Kidney epithelial cell (primary cell): Measurements from ENCODE around the gene CDX4. TPM values are rescaled to one million over a fixed set of nuclear protein-coding genes. Genes with fewer than 3 reads are reported as not detected.

Experiments
- DNase-seq: peaks from one replicate; pipeline ENCODE4 v3.0.0-alpha.2; 2010; ENCODE audit warnings: low read depth
- H3K27me3 ChIP-seq: 2 replicates; pipeline ENCODE4 v1.6.0; 2011; ENCODE audit warnings: low read length; ENCODE audit not compliant: control insufficient read depth, insufficient read depth
- H3K36me3 ChIP-seq: 2 replicates; pipeline ENCODE4 v1.5.1; 2011; ENCODE audit warnings: low read length; ENCODE audit not compliant: control insufficient read depth, insufficient read depth
- H3K4me3 ChIP-seq: 2 replicates; pipeline ENCODE4 v1.5.1; 2011; ENCODE audit warnings: low read depth, mild to moderate bottlenecking, control low read depth, low read length
- total RNA-seq: library from RNA; depleted of rRNA; stranded (reverse); fragments of >200 nt; gene quantifications from 2 replicates; pipeline ENCODE4 v1.2.3, GENCODE V29; 2015
- TF ChIP-seq, protein P1 (sequence below): IDR thresholded peaks from 2 replicates; pipeline ENCODE4 v1.5.1; 2011; ENCODE audit warnings: mild to moderate bottlenecking, moderate library complexity, low read length, control low read depth, inconsistent platforms; ENCODE audit not compliant: insufficient read depth, poor library complexity, severe bottlenecking

CDX4 gene
- total RNA-seq, 1 donor from 2014 or later, result not detected

DNA sequence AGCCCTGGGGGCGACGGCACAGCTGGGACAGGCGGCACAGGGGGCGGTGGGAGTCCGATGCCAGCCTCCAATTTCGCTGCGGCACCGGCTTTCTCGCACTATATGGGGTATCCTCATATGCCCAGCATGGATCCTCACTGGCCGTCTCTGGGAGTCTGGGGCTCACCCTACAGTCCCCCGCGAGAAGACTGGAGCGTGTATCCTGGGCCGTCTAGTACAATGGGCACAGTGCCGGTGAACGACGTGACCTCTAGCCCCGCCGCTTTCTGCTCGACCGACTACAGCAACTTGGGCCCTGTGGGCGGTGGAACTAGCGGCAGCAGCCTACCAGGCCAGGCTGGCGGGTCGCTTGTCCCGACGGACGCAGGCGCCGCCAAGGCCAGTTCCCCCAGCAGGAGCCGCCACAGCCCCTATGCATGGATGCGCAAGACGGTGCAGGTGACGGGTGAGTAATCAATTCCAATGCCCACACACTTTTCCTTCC lies 500 bp downstream of the CDX4 start:
- H3K4me3 ChIP-seq, result no peak overlapping the region
- H3K36me3 ChIP-seq, result no peaks in the 10 kb centered on the region
- DNase-seq, result no peak
- TF ChIP-seq, protein P1, sequence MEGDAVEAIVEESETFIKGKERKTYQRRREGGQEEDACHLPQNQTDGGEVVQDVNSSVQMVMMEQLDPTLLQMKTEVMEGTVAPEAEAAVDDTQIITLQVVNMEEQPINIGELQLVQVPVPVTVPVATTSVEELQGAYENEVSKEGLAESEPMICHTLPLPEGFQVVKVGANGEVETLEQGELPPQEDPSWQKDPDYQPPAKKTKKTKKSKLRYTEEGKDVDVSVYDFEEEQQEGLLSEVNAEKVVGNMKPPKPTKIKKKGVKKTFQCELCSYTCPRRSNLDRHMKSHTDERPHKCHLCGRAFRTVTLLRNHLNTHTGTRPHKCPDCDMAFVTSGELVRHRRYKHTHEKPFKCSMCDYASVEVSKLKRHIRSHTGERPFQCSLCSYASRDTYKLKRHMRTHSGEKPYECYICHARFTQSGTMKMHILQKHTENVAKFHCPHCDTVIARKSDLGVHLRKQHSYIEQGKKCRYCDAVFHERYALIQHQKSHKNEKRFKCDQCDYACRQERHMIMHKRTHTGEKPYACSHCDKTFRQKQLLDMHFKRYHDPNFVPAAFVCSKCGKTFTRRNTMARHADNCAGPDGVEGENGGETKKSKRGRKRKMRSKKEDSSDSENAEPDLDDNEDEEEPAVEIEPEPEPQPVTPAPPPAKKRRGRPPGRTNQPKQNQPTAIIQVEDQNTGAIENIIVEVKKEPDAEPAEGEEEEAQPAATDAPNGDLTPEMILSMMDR, result no peak
- H3K27me3 ChIP-seq, result peaks cover 17% of the 10 kb centered on the region

DNA sequence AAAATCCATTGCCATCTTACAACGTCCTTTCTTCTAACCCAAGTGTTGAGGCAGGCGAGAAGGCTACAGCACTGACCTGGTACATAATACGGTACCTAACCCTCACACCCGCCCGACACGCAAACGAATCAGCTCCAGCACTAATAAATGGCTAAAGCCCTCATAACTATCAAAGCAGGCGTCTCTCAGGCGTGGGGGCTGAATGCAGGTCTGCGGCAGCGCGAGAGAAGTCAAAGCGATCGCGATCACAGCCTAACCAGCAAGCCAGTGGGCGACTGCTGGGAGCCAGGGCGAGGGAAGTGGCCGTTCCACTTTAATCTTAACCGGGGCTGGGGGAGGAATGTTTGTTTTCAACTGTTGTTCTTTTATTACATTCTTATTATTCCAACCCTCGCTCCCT lies 1.5 kb downstream of the CDX4 start:
- Histone ChIP-seq H3K27me3 (peaks cover 17% of the 10 kb centered on the region), H3K36me3 (no peaks in the 10 kb centered on the region), H3K4me3 (no peak overlapping the region)
- DNase-seq, result no peak
- TF ChIP-seq, protein P1, result no peak

DNA sequence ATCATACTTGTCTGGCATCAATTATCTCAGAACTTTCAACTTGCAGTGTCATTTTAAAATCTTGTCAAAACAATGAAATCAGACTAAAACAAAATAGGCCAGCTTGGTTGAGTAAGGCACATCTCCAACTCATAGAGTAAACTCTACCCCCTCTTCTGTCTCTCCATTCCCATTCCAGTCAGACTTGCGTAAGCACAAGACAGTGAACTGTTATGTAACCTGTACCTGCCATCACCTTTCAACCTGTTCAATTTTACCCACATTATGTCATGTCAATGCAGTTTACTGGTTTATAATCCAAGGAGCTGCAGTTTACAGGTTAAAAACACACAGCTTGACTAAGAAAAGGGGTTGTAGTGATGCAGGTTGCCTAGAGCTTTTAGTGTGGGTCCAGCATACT lies 8.3 kb downstream of the CDX4 start:
- DNase-seq, result no peak
- H3K27me3 ChIP-seq, result peaks cover 2% of the 10 kb centered on the region
- H3K4me3 ChIP-seq, result no peak overlapping the region
- TF ChIP-seq, protein P1, result no peak
- no peaks in the 10 kb centered on the region for H3K36me3 ChIP-seq

DNA sequence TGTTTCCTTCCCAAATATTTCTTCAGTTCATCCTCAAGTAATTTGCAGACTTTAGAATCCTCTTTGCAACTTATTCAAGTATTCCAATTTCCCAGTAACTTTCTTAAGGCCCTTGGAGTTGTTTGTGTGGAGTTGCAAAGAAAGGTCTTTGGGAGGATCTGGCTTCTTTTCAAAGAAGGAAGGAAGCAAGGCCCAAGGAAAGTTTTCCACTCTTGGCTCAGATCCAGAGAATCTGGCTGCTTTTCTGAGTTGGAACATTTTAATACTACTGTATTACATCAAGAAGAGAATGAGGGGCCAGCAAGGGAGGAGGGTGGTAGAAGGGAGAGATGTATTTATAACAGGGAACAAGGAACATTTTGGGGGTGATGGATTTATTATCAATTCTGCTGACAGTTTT lies 10.5 kb downstream of the CDX4 start:
- Histone ChIP-seq H3K27me3 (peaks cover 2% of the 10 kb centered on the region), H3K36me3 (no peaks in the 10 kb centered on the region), H3K4me3 (no peak overlapping the region)
- TF ChIP-seq, protein P1, result no peak
- DNase-seq, result no peak

DNA sequence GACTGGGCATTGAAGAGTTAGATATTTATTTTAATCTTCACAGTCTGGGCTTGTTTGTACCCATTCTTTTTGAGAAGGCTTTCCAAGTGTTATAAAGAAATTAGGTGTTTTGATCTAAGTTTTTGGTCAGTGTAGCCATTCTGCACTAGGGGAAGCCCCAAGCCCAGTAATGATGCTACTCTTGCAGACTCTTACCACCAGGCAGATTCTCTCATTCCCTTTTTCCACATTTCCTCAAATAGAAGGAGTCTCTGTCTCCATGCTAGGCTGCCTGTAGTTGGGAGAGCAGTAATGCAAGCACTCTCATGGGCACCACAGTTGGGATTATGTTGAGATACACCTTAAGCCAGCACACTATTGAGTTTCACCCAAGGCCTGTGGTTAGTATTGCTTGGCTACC lies 21.5 kb downstream of the CDX4 start:
- TF ChIP-seq, protein P1, result no peak
- no peak for DNase-seq
- no peak overlapping the region for H3K4me3 ChIP-seq
- H3K36me3 ChIP-seq, result no peaks in the 10 kb centered on the region
- no peaks in the 10 kb centered on the region for H3K27me3 ChIP-seq

DNA sequence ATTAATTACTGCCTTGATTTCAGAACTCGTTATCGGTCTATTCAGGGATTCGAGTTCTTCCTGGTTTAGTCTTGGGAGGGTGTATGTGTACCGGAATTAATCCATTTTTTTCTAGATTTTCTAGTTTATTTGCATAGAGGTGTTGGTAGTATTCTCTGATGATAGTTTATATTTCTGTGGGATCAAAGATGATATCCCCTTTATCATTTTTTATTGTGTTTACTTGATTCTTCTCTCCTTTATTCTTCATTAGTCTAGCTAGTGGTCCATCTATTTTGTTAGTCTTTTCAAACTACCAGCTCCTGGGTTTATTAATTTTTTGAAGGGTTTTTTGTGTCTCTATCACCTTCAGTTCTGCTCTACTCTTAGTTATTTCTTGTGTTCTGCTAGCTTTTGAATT lies 32.1 kb downstream of the CDX4 start:
- TF ChIP-seq, protein P1, result no peak
- H3K27me3 ChIP-seq, result no peaks in the 10 kb centered on the region
- no peak for DNase-seq
- no peak overlapping the region for H3K4me3 ChIP-seq
- no peaks in the 10 kb centered on the region for H3K36me3 ChIP-seq
